ENCODE measurements around the gene CITED4.
A peak's percentile ranks its signal among the peaks of the same experiment; 100 is the strongest.

DNA sequence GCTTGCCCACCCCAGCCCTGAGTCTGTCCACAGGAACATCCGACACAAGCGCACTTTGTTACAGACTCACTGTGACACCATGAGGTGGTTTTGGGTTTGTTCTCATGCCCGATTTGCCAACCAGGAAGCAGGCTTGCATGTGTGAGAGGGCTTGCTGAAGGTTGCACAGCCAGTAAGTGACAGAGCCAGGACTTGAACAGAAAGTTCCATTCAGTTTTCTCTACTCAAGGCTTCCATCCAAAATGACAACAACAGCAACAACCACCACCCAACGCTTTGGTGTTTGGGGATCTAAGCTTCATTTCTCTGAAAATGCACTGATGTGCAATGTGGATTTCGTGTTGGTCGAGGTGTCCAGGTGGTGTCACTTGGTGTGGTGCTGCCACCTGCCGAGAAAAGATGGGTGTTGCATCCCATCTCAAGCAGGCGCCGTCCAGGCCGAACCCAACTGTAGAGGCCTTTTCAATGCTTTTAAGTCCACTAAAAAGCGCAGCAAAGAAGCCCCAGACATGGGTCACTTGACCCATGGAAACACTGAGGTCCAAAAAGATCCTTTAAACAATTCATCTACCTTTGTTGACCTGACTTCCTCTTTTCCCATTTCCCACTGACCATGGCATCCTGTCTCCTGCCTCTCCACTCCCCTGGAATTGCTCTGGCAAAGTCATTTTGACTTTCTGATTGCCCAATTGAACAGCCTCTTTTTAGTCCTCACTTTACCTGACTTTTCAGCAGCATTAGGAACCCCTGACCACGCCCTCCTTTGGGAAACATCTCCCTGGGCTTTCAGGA is 12.2 kb downstream of the CITED4 start:
- TF ChIP-seq, protein P1, sequence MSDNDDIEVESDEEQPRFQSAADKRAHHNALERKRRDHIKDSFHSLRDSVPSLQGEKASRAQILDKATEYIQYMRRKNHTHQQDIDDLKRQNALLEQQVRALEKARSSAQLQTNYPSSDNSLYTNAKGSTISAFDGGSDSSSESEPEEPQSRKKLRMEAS (IDR thresholded peaks at IDR 0.05) = peak; percentile 52; the same call in 1 of the 2 replicates
- TF ChIP-seq TAF1 (IDR thresholded peaks at IDR 0.05; ENCODE audit: low read depth) = no peak
- no peak for TF ChIP-seq EP300 (IDR thresholded peaks at IDR 0.05; ENCODE audit: borderline replicate concordance)
- TF ChIP-seq TEAD4 (IDR thresholded peaks at IDR 0.05) = no peak
- no peak for TF ChIP-seq CEBPB (IDR thresholded peaks at IDR 0.05)

Measured in Ishikawa (cell line).